ENCODE results near the gene ADAMTS17.

- TF ChIP-seq YY1 (IDR thresholded peaks at IDR 0.05; ENCODE audit: extremely low read depth, insufficient replicate concordance, low read depth, low read length) (no peak), POLR2AphosphoS5 (IDR thresholded peaks at IDR 0.05; ENCODE audit: low read depth, low read length) (no peak), CTCF (IDR thresholded peaks at IDR 0.05 in 2 of 3, conservative IDR thresholded peaks at IDR 0.05 in 1 of 3; ENCODE audit: borderline replicate concordance in 1 of 3, insufficient read depth in 1 of 3, low read depth in 2 of 3, low read length in 2 of 3) (no peak), EZH2 (IDR thresholded peaks at IDR 0.05) (no peak), EZH2phosphoT487 (IDR thresholded peaks at IDR 0.05; ENCODE audit: borderline replicate concordance) (no peak), MAX (IDR thresholded peaks at IDR 0.05) (no peak), POLR2A (IDR thresholded peaks at IDR 0.05; ENCODE audit: borderline replicate concordance, extremely low read depth, insufficient read depth, insufficient read length) (no peak), REST (IDR thresholded peaks at IDR 0.05; ENCODE audit: low read depth) (no peak), SP1 (IDR thresholded peaks at IDR 0.05; ENCODE audit: low read depth) (no peak), ZNF274 (IDR thresholded peaks at IDR 0.05; ENCODE audit: low read depth, low read length) (no peak), RAD21 (IDR thresholded peaks at IDR 0.05; ENCODE audit: low read depth) (no peak)
Observed at GRCh38 chr15:99977929-99978328, 363.8 kb downstream of the ADAMTS17 start.

Data from HCT116 (cell line).